Fibroblast of skin of abdomen (primary cell): ENCODE measurements around the gene SDK1.
A peak's percentile ranks its signal among the peaks of the same experiment; 100 is the strongest.

Experiments used
- DNase-seq: peaks from one replicate; pipeline ENCODE4 v3.0.0-alpha.2; 2013

Gene SDK1

GRCh38 chr7:4168541-4168940 is 867.5 kb downstream of the SDK1 start:
- DNase-seq: no peak

GRCh38 chr7:4169455-4169854 is 868.4 kb downstream of the SDK1 start:
- no peak for DNase-seq

GRCh38 chr7:4170997-4171786 is 870.1 kb downstream of the SDK1 start:
- no peak for DNase-seq

DNA sequence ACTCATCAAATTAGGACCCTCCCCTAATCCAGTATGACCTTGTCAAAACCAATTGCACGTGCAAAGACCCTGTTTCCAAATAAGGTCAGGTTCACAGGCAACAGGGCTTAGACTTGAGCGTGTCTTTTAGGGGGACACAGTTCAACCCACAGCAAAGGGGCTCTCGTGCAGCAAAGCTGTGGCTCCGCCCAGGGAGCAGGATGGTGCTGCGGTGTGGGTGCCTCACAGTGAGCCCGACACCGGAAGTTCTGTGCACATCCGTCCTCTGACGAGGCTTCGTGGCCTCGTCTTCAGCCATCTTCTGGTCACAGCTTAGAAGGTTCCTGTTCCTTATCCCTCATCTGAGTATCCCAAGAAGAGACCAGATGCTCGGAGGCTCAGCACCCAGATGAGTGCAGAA is 871.8 kb downstream of the SDK1 start:
- DNase-seq: no peak

DNA sequence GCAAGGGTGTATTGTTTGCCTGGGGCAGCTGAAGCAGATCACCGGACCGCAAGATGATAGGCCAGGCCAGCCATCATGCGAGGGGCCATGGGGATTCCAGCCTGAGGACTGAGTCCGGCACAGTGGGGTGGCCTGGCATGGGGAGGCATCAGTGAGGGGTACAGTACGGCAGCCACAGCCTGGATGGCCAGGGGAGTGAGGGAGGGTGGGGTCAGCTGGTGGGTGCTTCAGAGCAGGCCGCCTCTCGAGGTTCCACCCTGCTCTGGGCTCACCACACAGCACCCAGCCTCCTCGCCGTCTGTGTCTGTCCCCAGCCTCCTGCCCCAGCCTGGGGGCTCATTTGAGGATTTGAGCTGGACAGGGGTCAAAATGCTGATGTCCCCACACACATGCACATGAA is 872.6 kb downstream of the SDK1 start:
- no peak for DNase-seq

DNA sequence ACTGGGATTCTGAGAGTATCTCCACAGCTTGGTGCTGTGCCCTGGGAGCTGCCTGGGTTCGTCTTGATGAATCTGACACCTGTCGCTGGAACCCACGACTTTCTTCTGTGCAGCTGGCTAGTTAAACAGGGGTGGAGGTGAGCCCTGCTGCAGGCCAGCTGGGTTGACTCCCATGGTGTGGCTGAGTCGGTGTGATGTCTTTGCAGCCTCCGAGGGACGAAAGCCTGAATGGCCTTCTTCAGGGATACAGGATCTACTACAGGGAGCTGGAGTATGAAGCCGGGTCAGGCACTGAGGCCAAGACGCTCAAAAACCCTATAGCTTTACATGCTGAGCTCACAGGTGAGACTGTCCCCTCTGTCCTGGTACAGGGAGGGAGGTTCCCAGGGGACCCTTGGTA is 873.0 kb downstream of the SDK1 start:
- no peak for DNase-seq

DNA sequence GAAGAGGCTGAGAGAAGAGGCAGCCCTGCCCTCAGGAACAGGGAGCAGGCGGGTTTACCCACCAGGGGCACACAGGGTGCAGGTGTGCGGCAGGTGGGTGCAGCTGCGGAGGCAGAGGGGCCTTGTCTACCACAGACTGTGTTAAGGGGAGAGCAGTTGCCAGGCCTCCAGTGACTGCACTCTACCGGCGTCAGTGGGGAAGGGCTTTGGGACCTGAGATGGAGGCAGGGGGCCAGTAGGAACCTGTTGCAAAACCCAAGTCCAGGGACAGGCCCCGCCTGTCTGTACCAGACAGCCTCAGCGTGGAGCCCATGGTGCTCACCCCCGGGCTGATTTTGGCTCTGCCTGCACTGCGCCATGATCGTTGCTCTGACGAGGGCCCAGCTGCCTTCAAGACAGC is 873.4 kb downstream of the SDK1 start:
- no peak for DNase-seq

GRCh38 chr7:4174884-4175283 is 873.8 kb downstream of the SDK1 start:
- DNase-seq: no peak

DNA sequence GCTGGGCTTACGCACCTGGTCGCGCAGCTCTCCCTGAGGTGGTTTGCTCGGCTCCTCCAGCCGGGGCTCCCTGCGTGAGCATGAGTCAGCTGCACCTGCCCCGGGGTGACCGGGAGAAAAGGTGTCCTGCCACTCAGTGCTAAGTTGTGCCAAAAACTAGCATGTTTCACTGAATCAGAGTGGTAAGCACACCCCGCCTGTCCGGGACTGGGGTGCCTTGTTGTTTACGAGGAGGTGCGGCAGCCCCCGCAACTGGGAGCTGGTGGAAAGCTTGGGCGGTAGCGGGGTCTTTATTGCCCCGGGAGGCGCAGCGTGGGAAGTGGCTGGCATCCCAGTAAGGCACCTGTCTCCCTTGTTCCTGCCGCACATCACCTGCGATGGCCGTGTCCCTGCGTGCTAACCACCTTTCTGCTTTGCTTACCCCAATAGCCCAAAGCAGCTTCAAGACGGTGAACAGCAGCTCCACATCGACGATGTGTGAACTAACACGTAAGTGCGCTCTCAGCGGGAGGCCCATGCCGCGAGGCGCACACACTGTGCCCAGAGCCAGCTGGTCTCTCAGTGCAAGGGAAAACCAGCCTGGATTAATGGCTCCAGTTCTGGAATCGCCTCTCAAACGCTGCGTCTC is 874.4 kb downstream of the SDK1 start:
- no peak for DNase-seq

GRCh38 chr7:4177001-4177400 is 875.9 kb downstream of the SDK1 start:
- DNase-seq: no peak

DNA sequence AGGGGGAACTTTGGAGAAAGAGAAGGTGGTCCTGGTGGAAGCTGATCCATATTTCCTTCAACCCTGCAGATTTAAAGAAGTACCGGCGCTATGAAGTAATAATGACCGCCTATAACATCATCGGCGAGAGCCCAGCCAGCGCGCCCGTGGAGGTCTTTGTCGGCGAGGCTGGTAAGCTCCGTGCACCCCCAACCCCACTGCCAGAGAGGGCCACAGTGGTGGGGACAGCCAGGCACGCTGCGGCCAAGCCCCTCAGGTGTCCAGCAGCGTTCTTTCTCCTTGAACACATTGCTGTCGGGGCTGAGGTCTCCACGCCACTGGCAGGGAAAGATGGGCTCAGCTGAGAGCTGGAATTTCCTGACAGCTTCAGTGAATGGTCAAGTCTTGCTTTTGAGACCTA is 877.4 kb downstream of the SDK1 start:
- DNase-seq: no peak

- DNase-seq: no peak
These were observed 878.0 kb downstream of the SDK1 start for GRCh38 chr7:4178916-4179687.

- DNase-seq: no peak
These were observed 878.8 kb downstream of the SDK1 start for GRCh38 chr7:4179688-4180380.

GRCh38 chr7:4181446-4181845 is 880.4 kb downstream of the SDK1 start:
- no peak for DNase-seq

DNA sequence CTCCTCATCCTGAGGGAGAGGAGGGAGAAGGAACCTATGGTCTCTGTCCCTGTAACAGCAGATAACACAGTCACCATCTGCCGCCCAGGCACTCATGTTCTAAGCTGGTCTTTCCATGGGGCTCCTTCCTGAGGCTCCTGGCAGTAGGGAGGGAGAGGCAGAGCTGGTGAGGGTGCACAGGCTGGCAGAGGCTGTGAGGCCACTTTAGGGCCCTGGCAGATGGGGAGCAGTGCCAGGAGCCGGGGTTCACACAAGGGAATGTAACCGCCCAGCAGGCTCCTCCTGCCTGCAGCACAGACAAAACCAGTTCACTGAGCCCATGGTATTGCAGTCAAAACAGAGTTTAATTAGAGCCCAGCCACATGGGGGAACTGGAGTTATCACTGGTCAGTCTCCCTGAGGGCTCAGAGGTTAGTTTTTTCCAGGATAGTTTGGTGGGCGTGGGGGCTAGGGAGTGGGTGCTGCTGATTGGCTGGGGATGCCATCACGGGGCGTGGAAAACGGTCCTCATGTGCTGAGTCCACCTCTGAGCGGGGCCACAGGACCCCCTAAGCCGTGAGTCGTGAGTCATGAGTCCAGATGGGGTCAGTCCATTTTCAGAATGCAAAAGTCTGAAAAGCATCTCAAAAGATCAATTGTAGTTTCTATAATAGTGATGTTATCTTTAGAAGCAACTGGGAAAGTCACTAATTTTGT is 881.7 kb downstream of the SDK1 start:
- no peak for DNase-seq

DNA sequence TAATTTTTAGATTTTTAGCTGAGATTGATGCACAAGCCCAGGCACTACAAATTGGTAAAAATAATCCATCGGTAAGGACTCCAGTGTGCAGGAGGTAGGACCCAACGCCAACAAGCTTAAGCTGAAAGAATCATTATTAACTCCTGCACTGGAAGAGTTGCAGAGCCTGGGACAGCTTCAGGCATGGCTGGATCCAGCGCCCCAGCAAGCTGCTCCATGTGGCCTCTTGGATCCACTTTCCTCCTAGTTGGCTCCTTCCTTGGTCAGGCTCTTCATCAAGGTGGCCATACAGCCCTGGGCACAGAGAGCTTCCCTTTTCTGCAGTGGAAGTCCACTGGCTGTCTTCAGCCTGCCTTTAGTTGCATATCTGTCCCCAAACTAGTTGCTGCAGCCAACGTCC is 883.6 kb downstream of the SDK1 start:
- no peak for DNase-seq

GRCh38 chr7:4185136-4185535 is 884.1 kb downstream of the SDK1 start:
- no peak for DNase-seq

GRCh38 chr7:4185721-4186512 is 884.9 kb downstream of the SDK1 start:
- no peak for DNase-seq

GRCh38 chr7:4186513-4186780 is 885.4 kb downstream of the SDK1 start:
- no peak for DNase-seq

DNA sequence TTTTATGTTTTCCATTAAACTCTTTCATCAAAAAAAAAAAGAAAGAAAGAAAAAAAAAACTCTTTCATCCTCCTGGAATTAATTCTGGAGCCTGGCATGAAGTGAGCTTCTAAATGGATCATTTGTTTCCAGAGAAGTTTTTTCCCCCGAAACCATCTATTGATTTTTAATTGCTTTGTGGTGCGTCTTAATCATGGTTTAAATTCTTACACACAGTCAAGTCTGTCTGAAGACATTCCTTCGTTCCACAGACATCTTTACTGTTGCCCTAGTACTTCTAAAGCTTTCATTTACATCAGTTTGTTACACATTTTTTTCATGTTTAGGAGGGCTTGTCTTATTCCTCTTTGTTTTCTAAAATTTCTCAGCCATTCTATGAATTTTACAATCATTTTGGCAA is 887.6 kb downstream of the SDK1 start:
- DNase-seq: no peak

- DNase-seq: peak; percentile 10
These were observed 888.1 kb downstream of the SDK1 start for GRCh38 chr7:4189131-4189570.
